HFFc6 (cell line): ENCODE measurements around the gene MASTL. TPM values are rescaled to one million over a fixed set of nuclear protein-coding genes. Genes with fewer than 3 reads are reported as not detected.

Experiments used
- DNase-seq: peaks from one replicate; pipeline ENCODE4 v3.0.0-alpha.2; 2018
- H3K27ac Mint-ChIP-seq: 2 replicates; pipeline ENCODE4 v1.8.0; 2020; ENCODE audit warnings: mild to moderate bottlenecking, mixed read lengths
- H3K27me3 Mint-ChIP-seq: 2 replicates; pipeline ENCODE4 v1.8.0; 2021; ENCODE audit warnings: mild to moderate bottlenecking, moderate library complexity, mixed read lengths; ENCODE audit not compliant: insufficient read depth
- H3K36me3 Mint-ChIP-seq: 2 replicates; pipeline ENCODE4 v1.8.0; 2021; ENCODE audit warnings: low read depth, mixed read lengths
- H3K4me1 Mint-ChIP-seq: 2 replicates; pipeline ENCODE4 v1.8.0; 2020; ENCODE audit warnings: low read depth, mixed read lengths
- H3K4me3 Mint-ChIP-seq: 2 replicates; pipeline ENCODE4 v1.8.0; 2020; ENCODE audit warnings: mild to moderate bottlenecking, moderate library complexity, mixed read lengths
- H3K9me3 Mint-ChIP-seq: 2 replicates; pipeline ENCODE4 v1.8.0; 2020; ENCODE audit warnings: mild to moderate bottlenecking, mixed read lengths
- total RNA-seq, 6 experiments: library from RNA; stranded (reverse); fragmentation: NEBNext Ultra II Directional; extraction: Animal tissue kit (Norgen Biotek cat#: 25700); gene quantifications; 2 replicates in 1 of 6; 3 replicates in 5 of 6; pipeline ENCODE4 v1.2.3, GENCODE V29; 2021
- TF ChIP-seq, protein P1 (sequence below): fragments of 200-600 bp; sonication (generic); IDR thresholded peaks from 2 replicates; pipeline ENCODE4 v1.5.0; 2021; ENCODE audit warnings: antibody characterized with exemption, mild to moderate bottlenecking

MASTL gene
- total RNA-seq, 6 experiments from 2014 or later: 8.2 to 14.3 (median 13.0) TPM

- H3K9me3 Mint-ChIP-seq: no peaks in the 10 kb centered on the region
- H3K27me3 Mint-ChIP-seq: no peaks in the 10 kb centered on the region
- no peak overlapping the region for H3K4me3 Mint-ChIP-seq
- H3K27ac Mint-ChIP-seq: no peak overlapping the region
- DNase-seq: no peak
- TF ChIP-seq, protein P1, sequence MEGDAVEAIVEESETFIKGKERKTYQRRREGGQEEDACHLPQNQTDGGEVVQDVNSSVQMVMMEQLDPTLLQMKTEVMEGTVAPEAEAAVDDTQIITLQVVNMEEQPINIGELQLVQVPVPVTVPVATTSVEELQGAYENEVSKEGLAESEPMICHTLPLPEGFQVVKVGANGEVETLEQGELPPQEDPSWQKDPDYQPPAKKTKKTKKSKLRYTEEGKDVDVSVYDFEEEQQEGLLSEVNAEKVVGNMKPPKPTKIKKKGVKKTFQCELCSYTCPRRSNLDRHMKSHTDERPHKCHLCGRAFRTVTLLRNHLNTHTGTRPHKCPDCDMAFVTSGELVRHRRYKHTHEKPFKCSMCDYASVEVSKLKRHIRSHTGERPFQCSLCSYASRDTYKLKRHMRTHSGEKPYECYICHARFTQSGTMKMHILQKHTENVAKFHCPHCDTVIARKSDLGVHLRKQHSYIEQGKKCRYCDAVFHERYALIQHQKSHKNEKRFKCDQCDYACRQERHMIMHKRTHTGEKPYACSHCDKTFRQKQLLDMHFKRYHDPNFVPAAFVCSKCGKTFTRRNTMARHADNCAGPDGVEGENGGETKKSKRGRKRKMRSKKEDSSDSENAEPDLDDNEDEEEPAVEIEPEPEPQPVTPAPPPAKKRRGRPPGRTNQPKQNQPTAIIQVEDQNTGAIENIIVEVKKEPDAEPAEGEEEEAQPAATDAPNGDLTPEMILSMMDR: no peak
- H3K36me3 Mint-ChIP-seq: no peaks in the 10 kb centered on the region
- no peaks in the 10 kb centered on the region for H3K4me1 Mint-ChIP-seq
These were observed 69.9 kb downstream of the MASTL start for GRCh38 chr10:27225011-27225590.

DNA sequence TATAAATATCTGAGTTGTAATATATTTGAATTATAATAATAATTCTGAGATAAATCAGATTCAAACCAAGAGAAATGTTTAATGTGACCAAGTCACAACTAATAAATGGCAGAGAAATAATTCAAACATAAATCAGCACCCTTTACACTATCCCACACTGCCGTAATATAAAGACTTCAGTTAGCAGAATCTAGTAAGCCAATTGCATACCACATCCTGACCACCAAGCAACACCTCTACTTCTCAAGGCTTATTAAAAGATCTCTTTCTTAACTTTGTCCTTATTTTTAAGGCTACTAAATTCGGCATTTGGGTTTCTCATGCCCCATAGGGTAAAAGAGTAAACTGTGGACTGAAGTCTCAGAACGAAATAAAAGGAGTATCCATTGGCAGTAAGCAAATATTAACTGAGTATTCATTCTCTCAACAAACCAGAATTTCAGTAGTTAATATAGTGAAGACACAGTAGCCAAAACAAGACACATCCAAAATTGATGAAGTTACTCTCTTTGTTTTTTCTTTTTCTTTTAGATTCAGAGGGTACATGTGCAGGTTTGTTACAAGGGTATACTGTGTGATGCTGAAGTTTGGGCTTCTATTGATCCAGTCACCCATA is 70.6 kb downstream of the MASTL start:
- TF ChIP-seq, protein P1: no peak
- no peaks in the 10 kb centered on the region for H3K9me3 Mint-ChIP-seq

GRCh38 chr10:27230022-27230421 is 74.9 kb downstream of the MASTL start:
- Mint-ChIP-seq H3K27me3 (no peaks in the 10 kb centered on the region), H3K4me1 (no peaks in the 10 kb centered on the region), H3K9me3 (no peaks in the 10 kb centered on the region), H3K36me3 (no peaks in the 10 kb centered on the region), H3K4me3 (no peak overlapping the region), H3K27ac (no peak overlapping the region)
- no peak for DNase-seq
- TF ChIP-seq, protein P1: no peak

More for the DNA sequence above, 70.6 kb downstream of the MASTL start:
- DNase-seq: no peak
- no peak overlapping the region for H3K27ac Mint-ChIP-seq
- H3K4me1 Mint-ChIP-seq: no peaks in the 10 kb centered on the region
- H3K27me3 Mint-ChIP-seq: no peaks in the 10 kb centered on the region
- no peak overlapping the region for H3K4me3 Mint-ChIP-seq
- H3K36me3 Mint-ChIP-seq: no peaks in the 10 kb centered on the region

DNA sequence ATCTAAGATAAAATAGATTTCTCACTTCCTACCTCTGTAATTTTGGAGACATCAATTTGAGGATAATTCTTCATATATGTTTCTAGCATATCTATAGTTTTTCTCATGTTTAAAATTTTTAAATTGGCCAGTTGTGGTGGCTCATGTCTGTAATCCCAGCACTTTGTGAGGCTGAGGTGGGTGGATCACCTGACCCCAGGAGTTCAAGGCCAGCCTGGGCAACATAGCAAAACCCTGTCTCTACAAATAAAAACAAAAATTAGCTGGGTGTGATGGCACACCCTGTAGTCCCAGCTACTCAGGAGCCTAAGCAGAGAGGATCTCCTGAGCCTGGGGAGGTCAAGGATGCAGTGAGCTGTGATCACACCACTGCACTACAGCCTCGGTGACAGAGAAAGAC is 80.6 kb downstream of the MASTL start:
- TF ChIP-seq, protein P1: no peak
- Mint-ChIP-seq H3K4me3 (no peak overlapping the region), H3K9me3 (no peaks in the 10 kb centered on the region), H3K27me3 (no peaks in the 10 kb centered on the region), H3K27ac (no peak overlapping the region), H3K4me1 (peaks cover 7% of the 10 kb centered on the region), H3K36me3 (peaks cover 4% of the 10 kb centered on the region; the same call in 1 of the 2 replicates)
- no peak for DNase-seq

Other genes with a start within 250 kb of the MASTL start
- 1 to 10 TPM; 7.1 to 8.7 (median 7.7) TPM for gene ANKRD26, start 54.9 kb upstream of the MASTL start, total RNA-seq
- 100 to 1,000 TPM; 130 to 148 (median 135) TPM for gene YME1L1, start 968 bp upstream of the MASTL start, total RNA-seq
- 10 to 100 TPM; 19.8 to 26.2 (median 23.0) TPM for gene ACBD5, start 85.4 kb downstream of the MASTL start, total RNA-seq